ENCODE measurements around the gene FGF1.
"Not testable (repeated sequence)": the region's sequence is repeated elsewhere in the genome, so short reads cannot be mapped to it uniquely, and the experiment has no call there.

Gene FGF1

GRCh38 chr5:142671266-142671665, 14.6 kb downstream of the FGF1 start:
- in situ Hi-C loops (cut with MboI; ENCODE audit: low sequenced_read_pairs): no loop called here

GRCh38 chr5:142670804-142671203, 15.1 kb downstream of the FGF1 start:
- in situ Hi-C loops (cut with MboI; ENCODE audit: low sequenced_read_pairs): no loop called here

GRCh38 chr5:142669477-142669876, 16.4 kb downstream of the FGF1 start:
- in situ Hi-C loops (cut with MboI; ENCODE audit: low sequenced_read_pairs): no loop called here

- in situ Hi-C loops (cut with MboI; ENCODE audit: low sequenced_read_pairs): no loop called here
Observed at GRCh38 chr5:142668336-142668735, 17.6 kb downstream of the FGF1 start.

- in situ Hi-C loops (cut with MboI; ENCODE audit: low sequenced_read_pairs): no loop called here
Observed at GRCh38 chr5:142667831-142668230, 18.1 kb downstream of the FGF1 start.

- in situ Hi-C loops (cut with MboI; ENCODE audit: low sequenced_read_pairs): no loop called here
Observed at GRCh38 chr5:142664636-142665035, 21.3 kb downstream of the FGF1 start.

GRCh38 chr5:142664067-142664466, 21.8 kb downstream of the FGF1 start:
- in situ Hi-C loops (cut with MboI; ENCODE audit: low sequenced_read_pairs): no loop called here

GRCh38 chr5:142663246-142663645, 22.6 kb downstream of the FGF1 start:
- in situ Hi-C loops (cut with MboI; ENCODE audit: low sequenced_read_pairs): no loop called here

GRCh38 chr5:142661957-142662356, 23.9 kb downstream of the FGF1 start:
- in situ Hi-C loops (cut with MboI; ENCODE audit: low sequenced_read_pairs): no loop called here

GRCh38 chr5:142661143-142661542, 24.7 kb downstream of the FGF1 start:
- in situ Hi-C loops (cut with MboI; ENCODE audit: low sequenced_read_pairs): no loop called here

GRCh38 chr5:142660731-142661130, 25.2 kb downstream of the FGF1 start:
- in situ Hi-C loops (cut with MboI; ENCODE audit: low sequenced_read_pairs): no loop called here

GRCh38 chr5:142660196-142660595, 25.7 kb downstream of the FGF1 start:
- in situ Hi-C loops (cut with MboI; ENCODE audit: low sequenced_read_pairs): no loop called here

- in situ Hi-C loops (cut with MboI; ENCODE audit: low sequenced_read_pairs): loop anchor here (10.0 kb wide), 1 partner anchor 45 kb away; no protein-coding TSS in a partner anchor
Observed at GRCh38 chr5:142659405-142659804, 26.5 kb downstream of the FGF1 start.

- in situ Hi-C loops (cut with MboI; ENCODE audit: low sequenced_read_pairs): loop anchor here (10.0 kb wide), 1 partner anchor 47 kb away; no protein-coding TSS in a partner anchor
Observed at GRCh38 chr5:142658278-142658677, 27.6 kb downstream of the FGF1 start.

- in situ Hi-C loops (cut with MboI; ENCODE audit: low sequenced_read_pairs): loop anchor here (10.0 kb wide), 1 partner anchor 47 kb away; no protein-coding TSS in a partner anchor
Observed at GRCh38 chr5:142657446-142657845, 28.4 kb downstream of the FGF1 start.

- in situ Hi-C loops (cut with MboI; ENCODE audit: low sequenced_read_pairs): loop anchor here (10.0 kb wide), 1 partner anchor 49 kb away; no protein-coding TSS in a partner anchor
Observed at GRCh38 chr5:142655339-142656267, 30.3 kb downstream of the FGF1 start.

- in situ Hi-C loops (cut with MboI; ENCODE audit: low sequenced_read_pairs): loop anchor here (10.0 kb wide), 1 partner anchor 50 kb away; no protein-coding TSS in a partner anchor
Observed at GRCh38 chr5:142654578-142655058, 31.3 kb downstream of the FGF1 start.

- in situ Hi-C loops (cut with MboI; ENCODE audit: low sequenced_read_pairs): loop anchor here (10.0 kb wide), 1 partner anchor 51 kb away; no protein-coding TSS in a partner anchor
Observed at GRCh38 chr5:142653321-142653720, 32.6 kb downstream of the FGF1 start.

GRCh38 chr5:142652563-142652962, 33.3 kb downstream of the FGF1 start:
- in situ Hi-C loops (cut with MboI; ENCODE audit: low sequenced_read_pairs): loop anchor here (10.0 kb wide), 1 partner anchor 52 kb away; no protein-coding TSS in a partner anchor

- in situ Hi-C loops (cut with MboI; ENCODE audit: low sequenced_read_pairs): loop anchor here (10.0 kb wide), 1 partner anchor 54 kb away; no protein-coding TSS in a partner anchor
Observed at GRCh38 chr5:142650881-142651280, 35.0 kb downstream of the FGF1 start.

GRCh38 chr5:142650060-142650459, 35.8 kb downstream of the FGF1 start:
- in situ Hi-C loops (cut with MboI; ENCODE audit: low sequenced_read_pairs): loop anchor here (10.0 kb wide), 1 partner anchor 55 kb away; no protein-coding TSS in a partner anchor

GRCh38 chr5:142648108-142648507, 37.8 kb downstream of the FGF1 start:
- in situ Hi-C loops (cut with MboI; ENCODE audit: low sequenced_read_pairs): not testable (repeated sequence)

Data from HL-60/S4 treated with phorbol 12-myristate 13-acetate at 8.2 ng/mL for 4 days and 3 days (cell line).